HEK293 (cell line): ENCODE results near the gene CFAP43.

Experiments
- CTCF ChIA-PET: fragments of 350-600 bp; formaldehyde crosslinking; extraction: SDS; loops from one replicate; lab custom pipeline; 2021; ENCODE audit warnings: antibody characterized with exemption; lab: Yijun Ruan, JAX
- POLR2A ChIA-PET: fragments of 300-600 bp; formaldehyde crosslinking; extraction: SDS; loops from one replicate; lab custom pipeline; 2020; ENCODE audit warnings: antibody characterized with exemption, inconsistent platforms; lab: Yijun Ruan, JAX
- H3K27ac ChIP-seq: fragments of 200-500 bp; sonication (Bioruptor generic); 2 replicates; pipeline ENCODE4 v1.5.1; 2014; ENCODE audit warnings: low read depth, low read length, control low read depth, inconsistent platforms; ENCODE audit errors: extremely low read depth
- H3K36me3 ChIP-seq, 2 experiments: fragments of 200-500 bp in 1 of 2; sonication (Bioruptor generic) in 1 of 2; 1 replicate in 1 of 2; 2 replicates in 1 of 2; pipeline ENCODE4 v1.5.1; 2014 to 2017; ENCODE audit warnings: inconsistent platforms in 2 of 2, low read length in 2 of 2; ENCODE audit not compliant: control insufficient read depth in 2 of 2, insufficient read depth in 1 of 2
- H3K4me1 ChIP-seq: fragments of 200-500 bp; sonication (Bioruptor generic); 2 replicates; pipeline ENCODE4 v1.5.1; 2014; ENCODE audit warnings: mild to moderate bottlenecking, low read length, inconsistent platforms; ENCODE audit not compliant: control insufficient read depth, insufficient read depth
- H3K4me3 ChIP-seq: 2 replicates; pipeline ENCODE4 v1.5.1; 2011; ENCODE audit warnings: low read depth, mild to moderate bottlenecking, control low read depth, low read length, moderate library complexity
- H3K9me3 ChIP-seq: fragments of 200-500 bp; sonication (Bioruptor generic); 2 replicates; pipeline ENCODE4 v1.5.1; 2014; ENCODE audit warnings: low read depth, low read length, inconsistent platforms; ENCODE audit not compliant: control insufficient read depth, insufficient read depth
- KLF17 ChIP-seq: fragments of 450-650 bp; formaldehyde crosslinking; IDR thresholded peaks from 2 replicates; pipeline ENCODE4 v1.5.1; 2016; ENCODE audit warnings: missing biosample characterization, missing genetic modification characterization
- RBAK ChIP-seq: fragments of 450-650 bp; formaldehyde crosslinking; IDR thresholded peaks from 2 replicates; pipeline ENCODE4 v1.5.1; 2016; ENCODE audit warnings: missing biosample characterization, missing genetic modification characterization
- TRIM28 ChIP-seq: IDR thresholded peaks from 2 replicates; pipeline ENCODE4 v1.6.1; 2011; ENCODE audit warnings: low read length, control low read depth, borderline replicate concordance
- YY1 ChIP-seq: fragments of 450-650 bp; formaldehyde crosslinking; IDR thresholded peaks from 2 replicates; pipeline ENCODE4 v1.5.1; 2018; ENCODE audit warnings: missing biosample characterization, missing genetic modification characterization
- ZBTB26 ChIP-seq: fragments of 450-650 bp; formaldehyde crosslinking; optimal IDR thresholded peaks from 2 replicates; pipeline ENCODE3; 2016; ENCODE audit warnings: missing biosample characterization, mild to moderate bottlenecking, missing genetic modification characterization
- ZBTB44 ChIP-seq: fragments of 450-650 bp; IDR thresholded peaks from 2 replicates; pipeline ENCODE4 v1.5.1; 2018; ENCODE audit warnings: missing biosample characterization, mild to moderate bottlenecking, missing genetic modification characterization
- ZNF146 ChIP-seq: fragments of 450-650 bp; formaldehyde crosslinking; IDR thresholded peaks from 2 replicates; pipeline ENCODE4 v1.5.1; 2016; ENCODE audit warnings: missing biosample characterization, missing genetic modification characterization
- ZNF221 ChIP-seq: fragments of 450-650 bp; formaldehyde crosslinking; IDR thresholded peaks from 2 replicates; pipeline ENCODE4 v1.5.1; 2017; ENCODE audit warnings: missing biosample characterization, missing genetic modification characterization, borderline replicate concordance
- ZNF302 ChIP-seq: fragments of 450-650 bp; formaldehyde crosslinking; IDR thresholded peaks from 2 replicates; pipeline ENCODE4 v1.5.1; 2016; ENCODE audit warnings: missing biosample characterization, missing genetic modification characterization, low read depth
- ZNF366 ChIP-seq: fragments of 450-650 bp; formaldehyde crosslinking; conservative IDR thresholded peaks from 2 replicates; pipeline ENCODE4 v1.5.1; 2016; ENCODE audit warnings: missing biosample characterization, missing genetic modification characterization
- ZNF37A ChIP-seq: fragments of 450-650 bp; IDR thresholded peaks from 2 replicates; pipeline ENCODE4 v1.5.1; 2018; ENCODE audit warnings: missing biosample characterization, missing genetic modification characterization
- ZNF394 ChIP-seq: fragments of 450-650 bp; formaldehyde crosslinking; IDR thresholded peaks from 2 replicates; pipeline ENCODE4 v1.5.1; 2016; ENCODE audit warnings: missing biosample characterization, missing genetic modification characterization, mild to moderate bottlenecking, moderate library complexity, borderline replicate concordance
- ZNF473 ChIP-seq: fragments of 450-650 bp; formaldehyde crosslinking; IDR thresholded peaks from 2 replicates; pipeline ENCODE4 v1.5.1; 2017; ENCODE audit warnings: missing biosample characterization, missing genetic modification characterization
- ZNF518A ChIP-seq: fragments of 450-650 bp; formaldehyde crosslinking; conservative IDR thresholded peaks from 2 replicates; pipeline ENCODE4 v1.5.1; 2016; ENCODE audit warnings: low read depth, missing biosample characterization, missing genetic modification characterization
- ZNF707 ChIP-seq: fragments of 450-650 bp; formaldehyde crosslinking; IDR thresholded peaks from 2 replicates; pipeline ENCODE4 v1.5.1; 2016; ENCODE audit warnings: missing biosample characterization, missing genetic modification characterization
- ZNF776 ChIP-seq: fragments of 450-650 bp; formaldehyde crosslinking; IDR thresholded peaks from 2 replicates; pipeline ENCODE4 v1.5.0; 2017; ENCODE audit warnings: missing biosample characterization, missing genetic modification characterization, borderline replicate concordance
- ZSCAN5A ChIP-seq: fragments of 450-650 bp; formaldehyde crosslinking; IDR thresholded peaks from 2 replicates; pipeline ENCODE4 v1.5.1; 2016; ENCODE audit warnings: missing biosample characterization, missing genetic modification characterization

Gene CFAP43

GRCh38 chr10:104099269-104099668 lies 132.9 kb downstream of the CFAP43 start (continued):
- TF ChIP-seq ZNF707 (no peak), ZSCAN5A (tag by site-specific recombination) (no peak), ZBTB26 (tag by site-specific recombination) (no peak), ZNF776 (tag by site-specific recombination) (no peak), ZNF221 (tag by site-specific recombination) (no peak)

GRCh38 chr10:104098358-104098925 lies 133.7 kb downstream of the CFAP43 start:
- H3K9me3 ChIP-seq, result no peaks in the 10 kb centered on the region
- TF ChIP-seq ZNF302 (tag by site-specific recombination) (no peak), KLF17 (tag by site-specific recombination) (no peak), ZNF37A (tag by site-specific recombination) (no peak), ZBTB44 (tag by site-specific recombination) (no peak), ZNF394 (no peak), RBAK (tag by site-specific recombination) (no peak), ZNF146 (tag by site-specific recombination) (no peak), TRIM28 (no peak), YY1 (tag by site-specific recombination) (no peak), ZNF473 (tag by site-specific recombination) (no peak), ZNF518A (tag by site-specific recombination) (no peak), ZNF366 (tag by site-specific recombination) (no peak)
- TF ChIP-seq, all 188 proteins: peak for 0
- Histone ChIP-seq H3K27ac (no peak overlapping the region), H3K4me1 (no peaks in the 10 kb centered on the region), H3K36me3 (no peaks in the 10 kb centered on the region), H3K4me3 (no peak overlapping the region)
- ChIA-PET POLR2A (no interaction called here), CTCF (no interaction called here)
